GOT3 (cell line): Measurements from ENCODE around the gene PPFIA4.

Experiments
- DNase-seq: peaks from one replicate; lab custom pipeline; 2025; ENCODE audit warnings: mixed read lengths; lab: John Stamatoyannopoulos, UW

PPFIA4 gene

GRCh38 chr1:203101813-203102634 lies 75.7 kb downstream of the PPFIA4 start:
- no peak for DNase-seq

GRCh38 chr1:203103216-203103615 lies 76.9 kb downstream of the PPFIA4 start:
- DNase-seq, result no peak

- DNase-seq, result no peak
Observed at GRCh38 chr1:203103829-203104495, 77.7 kb downstream of the PPFIA4 start.

- no peak for DNase-seq
Observed at GRCh38 chr1:203104789-203105390, 78.6 kb downstream of the PPFIA4 start.

GRCh38 chr1:203112475-203112874 lies 86.2 kb downstream of the PPFIA4 start:
- no peak for DNase-seq

- no peak for DNase-seq
Observed at GRCh38 chr1:203113308-203113707, 87.0 kb downstream of the PPFIA4 start.

GRCh38 chr1:203114202-203114601 lies 87.9 kb downstream of the PPFIA4 start:
- no peak for DNase-seq

- DNase-seq, result no peak
Observed at GRCh38 chr1:203116091-203116820, 90.0 kb downstream of the PPFIA4 start.

- DNase-seq, result peak; percentile 15
Observed at GRCh38 chr1:203117611-203118575, 91.6 kb downstream of the PPFIA4 start.

- DNase-seq, result no peak
Observed at GRCh38 chr1:203120325-203121153, 94.2 kb downstream of the PPFIA4 start.

- no peak for DNase-seq
Observed at GRCh38 chr1:203121186-203122015, 95.1 kb downstream of the PPFIA4 start.

- DNase-seq, result no peak
Observed at GRCh38 chr1:203122159-203122558, 95.9 kb downstream of the PPFIA4 start.

GRCh38 chr1:203124011-203124410 lies 97.7 kb downstream of the PPFIA4 start:
- DNase-seq, result no peak

GRCh38 chr1:203124546-203125317 lies 98.4 kb downstream of the PPFIA4 start:
- DNase-seq, result no peak

GRCh38 chr1:203126151-203126865 lies 100.0 kb downstream of the PPFIA4 start:
- DNase-seq, result no peak

GRCh38 chr1:203126866-203127665 lies 100.8 kb downstream of the PPFIA4 start:
- DNase-seq, result no peak
